Fibroblast of lung (primary cell): Measurements from ENCODE around the gene ZG16. TPM values are rescaled to one million over a fixed set of nuclear protein-coding genes. Genes with fewer than 3 reads are reported as not detected.

Experiments used
- DNase-seq, 2 donors: peaks; one replicate each; pipeline versions ENCODE4 v3.0.0 to v3.0.0-alpha.2; 2010; ENCODE audit warnings: low read depth in 2 of 2
- H2AFZ ChIP-seq: 2 replicates; pipeline ENCODE4 v1.5.1; 2012; ENCODE audit warnings: low read length, control low read depth, inconsistent platforms
- H3K27ac ChIP-seq: 2 replicates; pipeline ENCODE4 v1.5.1; 2011; ENCODE audit warnings: low read length, control low read depth; ENCODE audit not compliant: insufficient read depth
- H3K27me3 ChIP-seq: 2 replicates; pipeline ENCODE4 v1.5.1; 2011; ENCODE audit warnings: mild to moderate bottlenecking, low read length; ENCODE audit not compliant: control insufficient read depth, insufficient read depth
- H3K36me3 ChIP-seq: 2 replicates; pipeline ENCODE4 v1.5.1; 2011; ENCODE audit warnings: low read length; ENCODE audit not compliant: control insufficient read depth, insufficient read depth
- H3K4me1 ChIP-seq: 2 replicates; pipeline ENCODE4 v1.5.1; 2011; ENCODE audit warnings: low read length; ENCODE audit not compliant: control insufficient read depth, insufficient read depth; ENCODE audit errors: extremely low read depth
- H3K4me2 ChIP-seq: 2 replicates; pipeline ENCODE4 v1.5.1; 2011; ENCODE audit warnings: low read length, control low read depth; ENCODE audit not compliant: insufficient read depth; ENCODE audit errors: extremely low read depth
- H3K4me3 ChIP-seq, 4 experiments: fragments of 200-600 bp in 1 of 4; sonication (generic) in 1 of 4; replicated peaks in 1 of 4; 2 replicates each; pipeline ENCODE4 v1.5.1; 2011 to 2016; ENCODE audit warnings: low read length in 4 of 4, low read depth in 3 of 4, mild to moderate bottlenecking in 3 of 4, control low read depth in 2 of 4, inconsistent platforms in 1 of 4, mixed read lengths in 1 of 4; ENCODE audit not compliant: insufficient read depth in 1 of 4; ENCODE audit errors: control extremely low read depth in 1 of 4
- H3K79me2 ChIP-seq: 2 replicates; pipeline ENCODE4 v1.5.1; 2012; ENCODE audit warnings: mild to moderate bottlenecking, low read length, inconsistent platforms; ENCODE audit not compliant: control insufficient read depth, insufficient read depth
- H3K9ac ChIP-seq: 2 replicates; pipeline ENCODE4 v1.5.1; 2011; ENCODE audit warnings: mild to moderate bottlenecking, low read length, control low read depth; ENCODE audit not compliant: insufficient read depth
- H3K9me3 ChIP-seq: 2 replicates; pipeline ENCODE4 v1.5.1; 2012; ENCODE audit warnings: low read depth, low read length; ENCODE audit not compliant: control insufficient read depth, insufficient read depth
- H4K20me1 ChIP-seq: 2 replicates; pipeline ENCODE4 v1.5.1; 2011; ENCODE audit warnings: low read length; ENCODE audit not compliant: control insufficient read depth, insufficient read depth; ENCODE audit errors: extremely low read depth
- CTCF ChIP-seq, 2 donors: IDR thresholded peaks in 1 of 2; conservative IDR thresholded peaks in 1 of 2; 1 replicate in 1 of 2; 2 replicates in 1 of 2; pipeline ENCODE4 v1.5.1; 2011 to 2012; ENCODE audit warnings: low read length in 2 of 2, control low read depth in 1 of 2, inconsistent platforms in 1 of 2, low read depth in 1 of 2, mild to moderate bottlenecking in 1 of 2
- EZH2 ChIP-seq: IDR thresholded peaks from 2 replicates; pipeline ENCODE4 v1.5.1; 2012; ENCODE audit warnings: low read length, control low read depth, mild to moderate bottlenecking; ENCODE audit errors: missing control alignments
- polyA plus RNA-seq, 2 donors: library from polyadenylated mRNA; depleted of rRNA in 1 of 2; stranded (reverse) in 1 of 2; unstranded in 1 of 2; fragments of >200 nt; gene quantifications; 2 replicates each; pipeline ENCODE4 v1.2.1, GENCODE V29; 2011 to 2012; ENCODE audit warnings: missing spikeins in 1 of 2
- total RNA-seq: library from RNA; depleted of rRNA; stranded (reverse); fragments of >200 nt; gene quantifications from 2 replicates; pipeline ENCODE4 v1.2.1, GENCODE V29; 2014

Gene ZG16
- total and polyA plus RNA-seq, 2 donors (not counting 1 experiment from before 2014, with no cell fraction given) = not detected

GRCh38 chr16:29743475-29743826 is 34.6 kb upstream of the ZG16 start:
- H3K4me1 ChIP-seq = no peaks in the 10 kb centered on the region
- TF ChIP-seq CTCF (conservative IDR thresholded peaks at IDR 0.05 in 1 of 2, IDR thresholded peaks at IDR 0.05 in 1 of 2; ENCODE audit: low read depth in 1 of 2, low read length in 2 of 2) = no peak
- TF ChIP-seq EZH2 = no peak
- H4K20me1 ChIP-seq = no peaks in the 10 kb centered on the region
- H3K4me2 ChIP-seq = no peak overlapping the region
- no peaks in the 10 kb centered on the region for H3K9me3 ChIP-seq
- no peak overlapping the region for H3K27ac ChIP-seq
- no peak for DNase-seq
- H3K4me3 ChIP-seq = no peak overlapping the region
- H2AFZ ChIP-seq = no peak overlapping the region
- no peaks in the 10 kb centered on the region for H3K79me2 ChIP-seq
- no peak overlapping the region for H3K9ac ChIP-seq
- peaks cover 3% of the 10 kb centered on the region for H3K27me3 ChIP-seq
- no peaks in the 10 kb centered on the region for H3K36me3 ChIP-seq

- Histone ChIP-seq H3K9ac (no peak overlapping the region), H3K4me1 (no peaks in the 10 kb centered on the region)
Measured at GRCh38 chr16:29743827-29744531, 34.1 kb upstream of the ZG16 start.

GRCh38 chr16:29744541-29745101 is 33.4 kb upstream of the ZG16 start:
- H3K9me3 ChIP-seq = no peaks in the 10 kb centered on the region
- H2AFZ ChIP-seq = no peak overlapping the region
- no peak overlapping the region for H3K27ac ChIP-seq
- no peak for TF ChIP-seq EZH2
- no peak for TF ChIP-seq CTCF (conservative IDR thresholded peaks at IDR 0.05 in 1 of 2, IDR thresholded peaks at IDR 0.05 in 1 of 2; ENCODE audit: low read depth in 1 of 2, low read length in 2 of 2)
- no peaks in the 10 kb centered on the region for H3K79me2 ChIP-seq
- no peak overlapping the region for H3K9ac ChIP-seq
- H3K4me2 ChIP-seq = no peak overlapping the region
- H4K20me1 ChIP-seq = no peaks in the 10 kb centered on the region
- H3K27me3 ChIP-seq = no peaks in the 10 kb centered on the region
- DNase-seq = no peak
- no peaks in the 10 kb centered on the region for H3K36me3 ChIP-seq
- no peaks in the 10 kb centered on the region for H3K4me1 ChIP-seq
- no peak overlapping the region for H3K4me3 ChIP-seq

More at GRCh38 chr16:29743827-29744531, 34.1 kb upstream of the ZG16 start:
- Histone ChIP-seq H3K4me3 (no peak overlapping the region), H3K9me3 (no peaks in the 10 kb centered on the region), H4K20me1 (no peaks in the 10 kb centered on the region), H3K36me3 (no peaks in the 10 kb centered on the region), H3K79me2 (no peaks in the 10 kb centered on the region), H2AFZ (no peak overlapping the region), H3K4me2 (no peak overlapping the region), H3K27me3 (no peaks in the 10 kb centered on the region), H3K27ac (no peak overlapping the region)
- DNase-seq = no peak
- TF ChIP-seq CTCF (conservative IDR thresholded peaks at IDR 0.05 in 1 of 2, IDR thresholded peaks at IDR 0.05 in 1 of 2; ENCODE audit: low read depth in 1 of 2, low read length in 2 of 2) (no peak), EZH2 (no peak)
